Vagina (tissue), 2 donors: ENCODE results near the gene AGRN. TPM values are rescaled to one million over a fixed set of nuclear protein-coding genes. Genes with fewer than 3 reads are reported as not detected.

Experiments
- DNase-seq, 2 donors: peaks; one replicate each; pipeline ENCODE4 v3.0.0-alpha.2; 2017; ENCODE audit errors: extremely low spot score in 2 of 2
- H3K27ac ChIP-seq: fragments of 200-600 bp; sonication (generic); one replicate; pipeline ENCODE4 v1.5.1; 2019
- H3K27me3 ChIP-seq: fragments of 200-600 bp; sonication (generic); one replicate; pipeline ENCODE4 v1.5.1; 2019
- H3K36me3 ChIP-seq, 2 donors: fragments of 200-600 bp; sonication (generic); one replicate each; pipeline ENCODE4 v1.5.1; 2017 to 2019
- H3K4me1 ChIP-seq: fragments of 200-600 bp; sonication (generic); one replicate; pipeline ENCODE4 v1.5.1; 2019
- H3K4me3 ChIP-seq, 2 donors: fragments of 200-600 bp; sonication (generic); 1 replicate in 1 of 2; 2 replicates in 1 of 2; pipeline ENCODE4 v1.5.1; 2016 to 2019
- H3K9me3 ChIP-seq: fragments of 200-600 bp; sonication (generic); one replicate; pipeline ENCODE4 v1.5.1; 2019
- CTCF ChIP-seq, 3 experiments: fragments of 450-650 bp in 2 of 3; fragments of 200-600 bp in 1 of 3; sonication (generic) in 1 of 3; IDR thresholded peaks; one replicate each; pipeline ENCODE4 v1.5.1; 2017 to 2019; ENCODE audit warnings: antibody characterized with exemption in 3 of 3, mild to moderate bottlenecking in 2 of 3, moderate library complexity in 2 of 3
- POLR2A ChIP-seq, 2 donors: fragments of 450-650 bp; IDR thresholded peaks; one replicate each; pipeline ENCODE4 v1.6.1; 2017; ENCODE audit warnings: antibody characterized with exemption in 2 of 2, mild to moderate bottlenecking in 2 of 2, moderate library complexity in 2 of 2
- POLR2AphosphoS5 ChIP-seq, 2 donors: sonication (generic); formaldehyde crosslinking; IDR thresholded peaks; one replicate each; pipeline ENCODE4 v1.9.0; 2017; ENCODE audit warnings: antibody characterized with exemption in 2 of 2, mild to moderate bottlenecking in 2 of 2, low read depth in 1 of 2; ENCODE audit not compliant: insufficient read depth in 1 of 2
- intact Hi-C: fragments of 100-400 bp; cut with DNase I; formaldehyde crosslinking; loops from one replicate; pipeline ENCODE4 v1.15.1; 2023
- total RNA-seq: library from RNA; depleted of rRNA; stranded (reverse); fragments of >200 nt; gene quantifications from one replicate; pipeline ENCODE4 v1.2.3, GENCODE V29; 2016

AGRN gene
- total RNA-seq, 1 donor from 2014 or later, result 25.5 TPM

GRCh38 chr1:1019122-1019999, 559 bp upstream of the AGRN start:
- TF ChIP-seq POLR2AphosphoS5 (IDR thresholded peaks at IDR 0.05; ENCODE audit: insufficient read depth in 1 of 2, low read depth in 1 of 2) (peak in 1 of 2 donors; percentile 28), POLR2A (IDR thresholded peaks at IDR 0.05) (no peak), CTCF (IDR thresholded peaks at IDR 0.05) (peak; percentile 9 to 47 (median 11))
- H3K4me1 ChIP-seq, result peaks cover 39% of the 10 kb centered on the region

GRCh38 chr1:1020415-1021009, 592 bp downstream of the AGRN start:
- peaks cover 44% of the 10 kb centered on the region for H3K4me1 ChIP-seq
- no peak for TF ChIP-seq CTCF (IDR thresholded peaks at IDR 0.05)
- no peak for TF ChIP-seq POLR2A (IDR thresholded peaks at IDR 0.05)
- TF ChIP-seq POLR2AphosphoS5 (IDR thresholded peaks at IDR 0.05; ENCODE audit: insufficient read depth in 1 of 2, low read depth in 1 of 2), result no peak
- intact Hi-C loops, result no loop called here
- no peaks in the 10 kb centered on the region for H3K9me3 ChIP-seq
- H3K36me3 ChIP-seq, result no peaks in the 10 kb centered on the region
- peak overlapping the region; percentile 57 to 88 for H3K4me3 ChIP-seq
- DNase-seq, result no peak
- peak overlapping the region; percentile 95 for H3K27ac ChIP-seq
- H3K27me3 ChIP-seq, result no peaks in the 10 kb centered on the region

More at GRCh38 chr1:1019122-1019999, 559 bp upstream of the AGRN start:
- intact Hi-C loops, result no loop called here
- Histone ChIP-seq H3K36me3 (no peaks in the 10 kb centered on the region), H3K4me3 (peak overlapping the region; percentile 57 to 88), H3K9me3 (no peaks in the 10 kb centered on the region), H3K27me3 (no peaks in the 10 kb centered on the region), H3K27ac (peak overlapping the region; percentile 95)
- DNase-seq, result no peak

- no peaks in the 10 kb centered on the region for H3K9me3 ChIP-seq
- DNase-seq, result no peak
- H3K4me1 ChIP-seq, result peaks cover 44% of the 10 kb centered on the region
- intact Hi-C loops, result no loop called here
- peak overlapping the region; percentile 57 to 88 for H3K4me3 ChIP-seq
- H3K36me3 ChIP-seq, result no peaks in the 10 kb centered on the region
- no peaks in the 10 kb centered on the region for H3K27me3 ChIP-seq
- H3K27ac ChIP-seq, result peak overlapping the region; percentile 95
- TF ChIP-seq POLR2AphosphoS5 (IDR thresholded peaks at IDR 0.05; ENCODE audit: insufficient read depth in 1 of 2, low read depth in 1 of 2) (peak in 1 of 2 donors; percentile 12), CTCF (IDR thresholded peaks at IDR 0.05) (no peak)
These were observed 1.3 kb downstream of the AGRN start for GRCh38 chr1:1021010-1021919.

- no peak for DNase-seq
- no peak overlapping the region for H3K4me3 ChIP-seq
- no peaks in the 10 kb centered on the region for H3K9me3 ChIP-seq
- H3K27ac ChIP-seq, result no peak overlapping the region
- H3K4me1 ChIP-seq, result peaks cover 46% of the 10 kb centered on the region
- no peaks in the 10 kb centered on the region for H3K27me3 ChIP-seq
- TF ChIP-seq CTCF (IDR thresholded peaks at IDR 0.05) (no peak), POLR2AphosphoS5 (IDR thresholded peaks at IDR 0.05; ENCODE audit: insufficient read depth in 1 of 2, low read depth in 1 of 2) (no peak), POLR2A (IDR thresholded peaks at IDR 0.05) (no peak)
- no peaks in the 10 kb centered on the region for H3K36me3 ChIP-seq
- intact Hi-C loops, result no loop called here
These were observed 2.0 kb downstream of the AGRN start for GRCh38 chr1:1021920-1022259.
